Measurements from ENCODE around the gene FADS2. TPM values are rescaled to one million over a fixed set of nuclear protein-coding genes. Genes with fewer than 3 reads are reported as not detected.
A peak's percentile ranks its signal among the peaks of the same experiment; 100 is the strongest.

The FADS2 gene
- total and polyA plus RNA-seq, 9 of the 15 experiments (the other 6 are each of a cell fraction or from before 2014, with no cell fraction given) = 2.9 to 42.8 (median 16.2) TPM

- no peak for TF ChIP-seq CHD4 (IDR thresholded peaks at IDR 0.05; ENCODE audit: insufficient read depth, insufficient replicate concordance, low read depth, low read length, poor library complexity, severe bottlenecking)
- TF ChIP-seq ZNF586 (CRISPR knock-in tag; conservative IDR thresholded peaks at IDR 0.05) = no peak
- TF ChIP-seq SAP30 (IDR thresholded peaks at IDR 0.05; ENCODE audit: borderline replicate concordance, insufficient read depth, low read depth, low read length, poor library complexity, severe bottlenecking) = no peak
- TF ChIP-seq CHD1 (IDR thresholded peaks at IDR 0.05; ENCODE audit: low read length) = no peak
- no peak for TF ChIP-seq TAF1 (IDR thresholded peaks at IDR 0.05; ENCODE audit: control insufficient read depth, extremely low read depth, insufficient read depth, low read length, severe bottlenecking)
- peak; percentile 44; the same call in 1 of the 2 replicates for TF ChIP-seq FOXK1 (CRISPR knock-in tag; IDR thresholded peaks at IDR 0.05; ENCODE audit: borderline replicate concordance)
- no peak for TF ChIP-seq GTF3C2 (IDR thresholded peaks at IDR 0.05; ENCODE audit: borderline replicate concordance, extremely low read depth, insufficient read length)
- TF ChIP-seq POLR2AphosphoS5 (IDR thresholded peaks at IDR 0.05; ENCODE audit: control insufficient read depth, insufficient read depth, low read depth, low read length) = no peak
- no peak for TF ChIP-seq CAMTA2 (CRISPR knock-in tag; conservative IDR thresholded peaks at IDR 0.05)
- 0 out of 2 replicates have a peak, but pooled peaks have one; percentile 33 for TF ChIP-seq KLF13 (tag; IDR thresholded peaks at IDR 0.05; ENCODE audit: borderline replicate concordance, low read depth)
- TF ChIP-seq MYC (IDR thresholded peaks at IDR 0.05; ENCODE audit: low read depth, low read length) = peak; percentile 46
- TF ChIP-seq MYC (CRISPR knock-in tag; IDR thresholded peaks at IDR 0.05; ENCODE audit: borderline replicate concordance, low read depth) = no peak
- no peak for TF ChIP-seq SMARCC2 (IDR thresholded peaks at IDR 0.05; ENCODE audit: low read depth)
- TF ChIP-seq FOXJ3 (CRISPR knock-in tag; IDR thresholded peaks at IDR 0.05) = no peak
- TF ChIP-seq SMAD1 (IDR thresholded peaks at IDR 0.05; ENCODE audit: low read depth, low read length, partially characterized antibody) = peak; percentile 49
- TF ChIP-seq ZC3H4 (CRISPR knock-in tag; IDR thresholded peaks at IDR 0.05; ENCODE audit: borderline replicate concordance) = no peak
- TF ChIP-seq ZNF274 (IDR thresholded peaks at IDR 0.05; ENCODE audit: borderline replicate concordance, low read depth, low read length) = no peak
- TF ChIP-seq RBM14 (IDR thresholded peaks at IDR 0.05; ENCODE audit: borderline replicate concordance, insufficient read depth, low read depth, low read length) = no peak
- 0 out of 4 replicates have a peak, but pooled peaks of 1 of the 2 experiments have one; percentile 41 for TF ChIP-seq ZMIZ1 (IDR thresholded peaks at IDR 0.05; ENCODE audit: low read depth in 2 of 2, low read length in 2 of 2)
- TF ChIP-seq SRF (CRISPR knock-in tag; IDR thresholded peaks at IDR 0.05) = no peak
Measured at GRCh38 chr11:61871158-61871597, 43.1 kb downstream of the FADS2 start (continued).
